Cardiac fibroblast (primary cell): ENCODE data around the gene NCLN.
"Not testable (repeated sequence)": the region's sequence is repeated elsewhere in the genome, so short reads cannot be mapped to it uniquely, and the experiment has no call there.

Experiments used
- DNase-seq, 2 donors: peaks; one replicate each; pipeline versions ENCODE4 v3.0.0 to v3.0.0-alpha.2; 2010; ENCODE audit warnings: low read depth in 2 of 2
- H3K4me3 ChIP-seq, 2 donors: replicated peaks in 1 of 2; 1 replicate in 1 of 2; 2 replicates in 1 of 2; pipeline ENCODE4 v1.5.1; 2011; ENCODE audit warnings: low read depth in 2 of 2, low read length in 2 of 2, mild to moderate bottlenecking in 2 of 2, moderate library complexity in 1 of 2
- CTCF ChIP-seq: IDR thresholded peaks from one replicate; pipeline ENCODE4 v1.5.1; 2011; ENCODE audit warnings: low read depth, mild to moderate bottlenecking, low read length, inconsistent platforms

NCLN gene

GRCh38 chr19:3189702-3190469 lies 4.2 kb downstream of the NCLN start:
- no peak overlapping the region for H3K4me3 ChIP-seq
- no peak for DNase-seq
- no peak for TF ChIP-seq CTCF

GRCh38 chr19:3190470-3190770 lies 4.7 kb downstream of the NCLN start:
- TF ChIP-seq CTCF, result no peak

GRCh38 chr19:3190921-3191805 lies 5.4 kb downstream of the NCLN start:
- TF ChIP-seq CTCF, result no peak
- H3K4me3 ChIP-seq, result no peak overlapping the region
- no peak for DNase-seq

More at GRCh38 chr19:3190470-3190770, 4.7 kb downstream of the NCLN start:
- no peak overlapping the region for H3K4me3 ChIP-seq
- DNase-seq, result no peak

- H3K4me3 ChIP-seq, DNase-seq: not testable (repeated sequence)
These were observed 6.0 kb downstream of the NCLN start for GRCh38 chr19:3191806-3192104.

- DNase-seq, result no peak
- TF ChIP-seq CTCF, result no peak
- no peak overlapping the region for H3K4me3 ChIP-seq
These were observed 6.5 kb downstream of the NCLN start for GRCh38 chr19:3192228-3192635.

- no peak for DNase-seq
- H3K4me3 ChIP-seq, result no peak overlapping the region
- TF ChIP-seq CTCF, result no peak
These were observed 7.0 kb downstream of the NCLN start for GRCh38 chr19:3192684-3193083.

DNA sequence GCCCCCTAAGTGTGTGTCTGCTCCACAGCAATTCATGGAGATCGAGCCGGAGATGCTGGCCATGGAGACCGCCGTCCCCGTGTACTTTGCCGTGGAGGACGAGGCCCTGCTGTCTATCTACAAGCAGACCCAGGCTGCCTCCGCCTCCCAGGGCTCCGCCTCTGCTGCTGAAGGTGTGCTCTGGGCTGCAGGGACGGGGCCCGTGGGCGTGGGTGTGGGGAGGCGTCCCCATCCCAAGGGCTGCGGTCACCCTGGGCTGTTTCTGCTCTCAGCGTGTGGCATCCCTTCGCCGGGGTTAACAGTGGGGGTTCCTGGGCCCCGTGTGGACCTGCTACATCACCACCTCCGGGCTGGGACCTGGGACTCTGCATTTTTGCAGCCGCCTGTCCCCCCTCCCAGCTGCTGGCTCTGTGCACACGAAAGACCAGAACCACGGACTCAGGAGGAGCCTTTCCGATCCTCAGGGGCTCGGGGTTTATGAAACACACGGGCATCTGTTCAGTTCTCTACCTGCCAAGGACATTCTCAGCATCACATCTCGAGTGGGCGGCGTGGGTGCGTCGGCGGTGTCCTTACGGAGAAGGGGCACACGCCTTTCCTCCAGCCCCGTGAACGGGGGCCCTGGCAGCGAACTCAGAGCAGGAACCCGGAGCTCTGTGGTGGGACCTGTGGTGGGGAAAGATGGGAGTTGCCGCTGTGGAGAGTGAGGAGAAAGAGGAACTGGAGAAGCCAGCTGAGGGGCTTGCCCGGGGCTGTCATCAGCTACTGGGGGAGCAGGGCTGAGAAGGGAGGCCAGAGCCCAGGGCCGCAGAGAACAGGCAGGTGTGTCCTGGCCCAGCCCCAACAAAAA lies 7.8 kb downstream of the NCLN start:
- DNase-seq, result no peak
- no peak for TF ChIP-seq CTCF
- no peak overlapping the region for H3K4me3 ChIP-seq
